Activated T-cell treated with anti-CD3 and anti-CD28 coated beads, Interleukin-2, amount 50 U/mL, for 24 hours (primary cell): ENCODE measurements around the gene AGPAT4.

Source experiments
- DNase-seq: peaks from one replicate; pipeline ENCODE4 v3.0.0-alpha.2; 2020
- H3K27ac Mint-ChIP-seq: 2 replicates; pipeline ENCODE4 v1.8.0; 2020; ENCODE audit warnings: mild to moderate bottlenecking, mixed read lengths
- H3K27me3 Mint-ChIP-seq: 2 replicates; pipeline ENCODE4 v1.8.0; 2020; ENCODE audit warnings: mixed read lengths
- H3K36me3 Mint-ChIP-seq: 2 replicates; pipeline ENCODE4 v1.8.0; 2020; ENCODE audit warnings: low read depth, mixed read lengths
- H3K4me1 Mint-ChIP-seq: 2 replicates; pipeline ENCODE4 v1.8.0; 2020; ENCODE audit warnings: low read depth, mixed read lengths
- H3K4me3 Mint-ChIP-seq: 2 replicates; pipeline ENCODE4 v1.8.0; 2020; ENCODE audit warnings: mild to moderate bottlenecking, moderate library complexity, mixed read lengths
- H3K9me3 Mint-ChIP-seq: 2 replicates; pipeline ENCODE4 v1.8.0; 2020; ENCODE audit warnings: mixed read lengths

Gene AGPAT4

DNA sequence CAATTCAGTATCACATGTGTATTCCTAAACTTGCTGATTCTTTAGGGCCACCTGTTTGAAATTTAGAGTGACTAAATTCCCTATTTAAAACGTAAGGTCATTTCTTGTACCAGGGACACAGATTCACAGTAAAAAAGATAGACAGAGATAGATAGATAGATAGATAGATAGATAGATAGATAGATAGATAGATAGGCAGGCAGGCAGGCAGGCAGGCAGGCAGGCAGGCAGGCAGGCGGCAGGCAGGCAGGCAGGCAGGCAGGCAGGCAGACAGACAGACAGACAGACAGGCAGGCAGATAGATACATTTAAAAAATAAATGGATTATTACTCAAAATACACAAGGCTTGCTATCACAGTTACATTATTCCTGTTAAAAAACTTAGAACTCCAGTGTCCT lies 54.2 kb downstream of the AGPAT4 start:
- Mint-ChIP-seq H3K9me3 (peaks cover 2% of the 10 kb centered on the region), H3K27me3 (no peaks in the 10 kb centered on the region), H3K27ac (no peak overlapping the region), H3K4me1 (peaks cover 4% of the 10 kb centered on the region), H3K36me3 (peaks cover 19% of the 10 kb centered on the region), H3K4me3 (no peak overlapping the region)
- no peak for DNase-seq

DNA sequence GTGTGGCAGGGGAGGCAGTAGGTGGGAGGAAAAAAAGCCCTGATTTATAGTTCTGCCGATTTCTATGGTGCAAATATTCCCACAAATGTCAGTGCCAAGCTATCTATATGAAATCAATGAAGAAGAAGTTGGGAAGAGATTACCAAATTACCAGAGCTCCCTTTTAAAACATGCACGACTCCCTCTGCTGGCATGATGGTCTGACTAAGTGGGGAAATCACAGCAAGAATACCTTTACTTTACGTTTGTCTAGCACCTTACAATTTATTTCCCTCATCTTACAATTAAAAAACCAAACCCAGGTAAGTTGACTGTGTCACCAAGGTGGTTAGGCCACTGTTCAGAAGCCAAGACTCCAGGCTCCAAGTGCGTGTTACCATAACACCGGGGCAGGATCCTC lies 55.6 kb downstream of the AGPAT4 start:
- DNase-seq, result no peak
- no peak overlapping the region for H3K27ac Mint-ChIP-seq
- H3K27me3 Mint-ChIP-seq, result no peaks in the 10 kb centered on the region
- no peaks in the 10 kb centered on the region for H3K4me1 Mint-ChIP-seq
- H3K4me3 Mint-ChIP-seq, result no peak overlapping the region
- peaks cover 24% of the 10 kb centered on the region for H3K36me3 Mint-ChIP-seq
- peaks cover 7% of the 10 kb centered on the region for H3K9me3 Mint-ChIP-seq

DNA sequence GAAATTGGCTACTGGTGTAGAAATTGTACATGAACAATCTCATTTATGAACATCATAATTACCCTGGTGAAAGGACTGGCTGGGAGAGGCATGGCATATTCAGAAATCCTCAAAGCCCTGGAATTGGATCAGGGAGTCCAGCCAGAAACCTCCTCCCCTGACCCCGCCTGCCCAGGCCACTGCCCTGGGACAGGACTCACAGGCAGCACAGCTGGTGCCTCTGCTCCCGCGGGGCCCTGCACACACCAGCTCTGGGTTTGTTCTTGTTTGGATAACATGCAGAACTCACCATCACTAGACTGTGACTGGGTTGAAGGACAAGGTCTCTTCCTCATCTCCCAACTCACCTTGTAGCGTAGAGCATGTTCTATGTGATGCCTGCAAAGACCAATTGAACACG lies 56.2 kb downstream of the AGPAT4 start:
- H3K27ac Mint-ChIP-seq, result no peak overlapping the region
- no peak overlapping the region for H3K4me3 Mint-ChIP-seq
- no peaks in the 10 kb centered on the region for H3K4me1 Mint-ChIP-seq
- H3K9me3 Mint-ChIP-seq, result peaks cover 7% of the 10 kb centered on the region
- H3K27me3 Mint-ChIP-seq, result no peaks in the 10 kb centered on the region
- no peak for DNase-seq
- H3K36me3 Mint-ChIP-seq, result peaks cover 24% of the 10 kb centered on the region

DNA sequence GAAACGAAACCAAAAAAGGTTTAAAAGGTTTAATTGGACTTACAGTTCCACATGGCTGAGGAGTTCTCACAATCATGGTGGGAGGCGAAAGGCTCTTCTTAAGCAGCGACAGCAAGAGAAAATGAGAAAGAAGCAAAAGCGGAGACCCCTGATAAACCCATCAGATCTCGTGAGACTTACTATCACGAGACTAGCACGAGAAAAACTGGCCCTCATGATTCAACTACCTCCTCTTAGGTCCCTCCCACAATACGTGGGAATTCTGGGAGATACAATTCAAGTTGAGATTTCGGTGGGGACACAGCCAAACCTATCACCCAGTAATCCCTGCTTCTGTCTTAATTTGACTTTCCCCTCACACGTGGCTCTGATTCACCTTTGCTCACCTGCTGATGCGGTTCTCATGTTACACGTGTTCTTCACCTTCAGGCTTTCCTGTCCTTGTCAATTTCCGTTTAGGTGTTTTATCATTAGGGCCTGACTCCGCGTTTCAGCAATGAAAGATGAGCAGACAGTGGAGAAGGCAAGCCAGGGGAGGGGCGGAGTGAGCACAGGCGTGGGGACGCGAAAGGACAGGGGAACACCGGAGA lies 57.1 kb downstream of the AGPAT4 start:
- no peaks in the 10 kb centered on the region for H3K4me1 Mint-ChIP-seq
- DNase-seq, result no peak
- peaks cover 28% of the 10 kb centered on the region for H3K36me3 Mint-ChIP-seq
- no peaks in the 10 kb centered on the region for H3K27me3 Mint-ChIP-seq
- no peak overlapping the region for H3K4me3 Mint-ChIP-seq
- H3K9me3 Mint-ChIP-seq, result peaks cover 8% of the 10 kb centered on the region
- H3K27ac Mint-ChIP-seq, result no peak overlapping the region

DNA sequence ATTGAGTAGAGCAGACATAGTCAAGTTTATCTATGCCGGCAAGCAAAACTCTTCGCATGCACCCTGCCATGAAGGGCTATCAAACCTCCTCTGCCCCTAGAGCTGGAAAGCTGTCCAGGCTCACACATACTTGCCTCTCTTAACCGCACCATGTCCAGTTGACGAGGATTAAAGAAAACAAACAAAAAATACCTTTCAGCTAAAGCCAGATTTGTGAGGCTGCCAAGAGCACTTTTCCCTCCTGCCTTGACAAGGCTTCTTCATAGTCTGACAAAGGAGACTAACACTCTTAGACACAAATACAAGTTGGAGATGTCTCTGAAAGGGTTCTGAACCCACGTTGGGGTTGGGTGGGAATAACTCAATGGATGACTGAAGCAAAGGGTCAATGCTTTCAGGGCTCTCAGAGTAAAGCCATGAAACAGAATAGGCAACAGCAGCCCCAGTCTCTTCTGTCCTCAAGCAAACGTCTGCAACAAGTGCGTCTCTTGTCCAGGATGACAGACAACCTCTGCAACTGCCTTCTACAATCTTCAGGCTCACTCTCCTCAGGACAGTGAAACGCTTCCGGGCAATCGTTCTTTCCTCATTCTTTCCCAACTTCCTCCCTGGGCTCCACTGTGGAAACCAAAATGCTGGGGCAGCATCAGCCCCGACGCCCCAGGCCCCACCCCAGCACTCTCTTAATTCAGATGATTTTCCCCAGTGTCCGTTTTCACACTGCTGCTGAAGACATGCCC lies 57.8 kb downstream of the AGPAT4 start:
- no peaks in the 10 kb centered on the region for H3K27me3 Mint-ChIP-seq
- H3K36me3 Mint-ChIP-seq, result peaks cover 30% of the 10 kb centered on the region
- DNase-seq, result no peak
- H3K27ac Mint-ChIP-seq, result no peak overlapping the region
- no peak overlapping the region for H3K4me3 Mint-ChIP-seq
- peaks cover 10% of the 10 kb centered on the region for H3K9me3 Mint-ChIP-seq
- no peaks in the 10 kb centered on the region for H3K4me1 Mint-ChIP-seq

DNA sequence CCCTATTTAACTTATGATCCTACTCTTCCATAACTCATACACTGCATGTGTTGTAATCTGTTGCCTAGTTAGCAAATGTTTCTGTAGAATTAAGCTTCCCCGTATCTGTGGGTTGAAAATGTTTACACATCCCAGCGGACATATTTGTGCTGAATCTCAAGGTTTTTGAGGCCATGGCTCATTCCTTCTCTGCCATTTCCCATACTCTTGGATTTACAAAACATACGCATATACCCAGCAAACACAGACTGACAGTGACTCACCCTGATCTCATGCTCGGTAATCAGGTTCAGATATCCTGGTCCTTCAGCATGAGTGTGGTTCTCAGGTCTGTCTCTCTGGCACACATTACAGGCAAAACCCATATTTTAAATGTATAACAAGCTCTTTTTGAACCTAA lies 58.7 kb downstream of the AGPAT4 start:
- no peak overlapping the region for H3K27ac Mint-ChIP-seq
- no peak for DNase-seq
- no peaks in the 10 kb centered on the region for H3K27me3 Mint-ChIP-seq
- H3K4me3 Mint-ChIP-seq, result no peak overlapping the region
- H3K36me3 Mint-ChIP-seq, result peaks cover 28% of the 10 kb centered on the region
- no peaks in the 10 kb centered on the region for H3K4me1 Mint-ChIP-seq
- H3K9me3 Mint-ChIP-seq, result peaks cover 10% of the 10 kb centered on the region

DNA sequence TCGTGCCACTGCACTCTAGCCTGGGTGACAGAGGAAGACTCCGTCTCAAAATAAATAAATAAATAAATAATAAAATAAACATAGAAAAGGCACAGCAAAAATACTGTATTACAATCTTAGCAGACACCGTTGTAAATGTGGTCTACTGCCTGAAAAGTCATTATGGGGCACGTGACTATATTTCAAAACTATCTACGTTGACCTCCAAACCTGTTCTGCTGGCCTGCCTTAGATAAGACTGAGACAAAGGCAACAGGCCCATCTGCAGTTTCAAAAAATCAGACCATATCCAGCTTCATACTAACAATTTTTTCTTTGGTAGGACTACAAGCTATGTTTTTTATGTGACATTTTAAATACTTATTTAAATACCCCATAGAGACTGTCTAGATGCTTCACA lies 59.1 kb downstream of the AGPAT4 start:
- Mint-ChIP-seq H3K27me3 (no peaks in the 10 kb centered on the region), H3K27ac (no peak overlapping the region), H3K36me3 (peaks cover 28% of the 10 kb centered on the region), H3K4me3 (no peak overlapping the region), H3K4me1 (no peaks in the 10 kb centered on the region), H3K9me3 (peaks cover 10% of the 10 kb centered on the region)
- no peak for DNase-seq

DNA sequence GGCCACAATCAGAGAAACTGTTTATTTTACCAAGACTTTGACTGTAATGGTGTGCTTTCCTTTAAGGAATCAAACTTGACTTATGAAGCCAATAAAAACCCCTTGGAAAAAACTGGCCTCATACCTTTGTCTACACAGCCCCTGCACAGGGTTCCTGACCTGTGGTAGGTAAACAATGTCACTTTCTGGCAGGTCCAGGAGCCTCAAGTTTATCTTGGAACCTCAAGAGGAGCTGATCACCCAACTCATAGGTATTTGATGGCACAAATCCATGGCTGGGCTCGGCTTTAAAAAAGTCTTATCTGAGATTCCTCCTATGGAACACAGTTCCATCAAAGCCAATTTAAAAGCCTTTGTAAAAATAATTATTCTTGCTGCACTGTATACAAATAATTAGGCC lies 61.0 kb downstream of the AGPAT4 start:
- Mint-ChIP-seq H3K4me1 (no peaks in the 10 kb centered on the region), H3K27ac (no peak overlapping the region), H3K9me3 (peaks cover 10% of the 10 kb centered on the region), H3K36me3 (peaks cover 28% of the 10 kb centered on the region), H3K4me3 (no peak overlapping the region), H3K27me3 (no peaks in the 10 kb centered on the region)
- DNase-seq, result no peak

DNA sequence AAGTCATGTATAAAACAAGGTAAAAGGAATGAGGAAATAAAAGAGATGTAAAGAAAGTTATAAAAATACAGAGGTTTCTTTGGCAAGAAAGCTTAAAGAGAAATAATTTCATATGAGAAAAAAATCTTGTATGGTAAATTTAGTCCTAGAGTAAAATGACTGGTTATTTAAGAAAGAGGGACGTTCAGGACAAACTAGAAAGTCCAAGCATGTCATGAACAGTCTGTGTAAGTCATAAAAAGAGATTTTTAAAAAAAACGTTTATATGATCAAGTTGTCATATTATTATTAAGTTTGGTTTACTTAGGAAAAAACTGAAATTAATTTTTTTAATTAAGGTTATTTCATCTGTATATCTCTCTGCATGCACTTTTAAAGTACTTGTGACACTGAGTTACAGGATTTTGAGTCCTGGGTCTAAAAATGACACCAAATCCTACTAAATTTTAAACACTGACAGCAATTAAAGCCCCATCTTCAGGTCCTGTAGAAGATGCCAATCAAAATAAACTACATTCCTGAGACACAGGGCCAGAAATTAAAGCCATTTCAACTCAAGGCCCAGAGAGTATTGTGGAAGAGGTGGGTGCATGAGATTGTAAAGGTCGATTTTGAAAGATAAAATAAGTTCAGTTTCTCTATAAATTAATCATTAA lies 62.4 kb downstream of the AGPAT4 start:
- DNase-seq, result no peak
- peaks cover 7% of the 10 kb centered on the region for H3K9me3 Mint-ChIP-seq
- no peaks in the 10 kb centered on the region for H3K4me1 Mint-ChIP-seq
- H3K36me3 Mint-ChIP-seq, result peaks cover 16% of the 10 kb centered on the region
- no peaks in the 10 kb centered on the region for H3K27me3 Mint-ChIP-seq
- H3K4me3 Mint-ChIP-seq, result no peak overlapping the region
- no peak overlapping the region for H3K27ac Mint-ChIP-seq

DNA sequence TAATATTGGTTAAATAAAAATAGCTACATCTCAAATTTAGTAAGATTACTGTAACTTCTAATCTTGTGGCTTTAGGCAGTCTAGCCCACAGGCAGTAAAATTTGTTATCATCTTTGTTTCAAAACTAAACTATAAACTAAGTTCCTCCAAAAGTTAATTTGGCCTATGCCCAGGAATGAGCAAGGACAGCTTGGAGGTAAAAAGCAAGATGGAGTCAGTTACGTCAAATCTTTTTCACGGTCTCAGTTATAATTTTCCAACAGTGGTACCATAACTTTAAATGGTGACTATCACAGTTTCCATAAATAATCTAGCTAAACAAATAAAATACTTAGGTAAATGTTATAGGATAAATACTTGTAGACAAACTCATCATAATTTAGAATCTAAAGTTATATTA lies 63.0 kb downstream of the AGPAT4 start:
- Mint-ChIP-seq H3K4me3 (no peak overlapping the region), H3K36me3 (peaks cover 11% of the 10 kb centered on the region), H3K27ac (no peak overlapping the region), H3K4me1 (no peaks in the 10 kb centered on the region), H3K9me3 (peaks cover 7% of the 10 kb centered on the region), H3K27me3 (no peaks in the 10 kb centered on the region)
- no peak for DNase-seq

DNA sequence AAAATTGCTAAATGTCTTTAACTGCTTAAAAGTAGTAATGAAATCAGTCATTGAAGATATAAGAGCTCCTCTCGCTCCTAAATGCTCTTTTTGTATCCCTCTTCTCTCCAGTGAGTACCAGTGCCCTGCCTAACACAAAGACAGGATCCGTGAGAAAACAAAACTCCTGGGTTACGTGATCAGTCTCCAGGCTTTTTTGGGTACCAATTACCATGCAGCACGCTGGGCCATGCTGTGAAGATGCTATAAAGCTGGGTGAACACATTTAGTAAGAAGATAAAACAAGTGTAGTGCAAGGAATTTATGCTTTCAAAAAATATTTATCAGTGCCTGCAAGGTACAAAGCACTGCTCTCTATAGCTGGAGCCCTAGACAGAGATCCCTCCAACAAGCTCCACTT lies 66.7 kb downstream of the AGPAT4 start:
- no peaks in the 10 kb centered on the region for H3K4me1 Mint-ChIP-seq

DNA sequence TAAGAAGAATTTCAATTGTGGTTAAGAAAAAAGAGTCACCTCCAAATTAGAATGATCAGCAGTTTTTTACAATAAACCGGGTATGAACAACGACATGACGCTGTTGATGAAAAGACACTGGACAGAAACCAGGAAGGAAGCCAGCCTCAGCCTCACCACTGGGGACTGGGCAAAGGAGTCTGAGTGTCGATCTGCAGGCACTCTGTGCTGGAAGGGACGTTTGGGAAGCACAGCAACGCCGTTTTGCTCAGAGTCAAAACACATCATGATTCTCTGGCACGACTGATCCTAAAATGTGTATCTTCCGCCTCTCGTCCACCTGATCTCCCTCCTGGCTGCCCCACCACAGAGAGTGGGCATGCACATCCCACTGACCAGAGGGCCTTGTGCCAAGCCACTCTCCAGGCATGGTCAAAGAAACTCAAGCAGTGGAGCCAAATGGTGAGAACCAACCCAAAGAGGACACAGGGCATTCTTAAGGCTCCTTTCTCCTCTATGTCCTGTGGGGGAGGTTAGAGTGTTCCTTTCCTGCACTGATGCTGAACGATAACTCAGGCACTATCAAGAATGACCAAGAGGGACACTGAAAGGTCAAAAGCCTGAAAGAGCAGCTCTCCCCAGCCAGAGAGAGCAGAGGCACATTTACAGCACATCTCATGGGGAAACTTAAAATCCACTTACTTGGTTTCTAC lies 68.8 kb downstream of the AGPAT4 start:
- no peak for DNase-seq
- no peak overlapping the region for H3K4me3 Mint-ChIP-seq
- no peak overlapping the region for H3K27ac Mint-ChIP-seq
- H3K27me3 Mint-ChIP-seq, result no peaks in the 10 kb centered on the region
- H3K4me1 Mint-ChIP-seq, result no peaks in the 10 kb centered on the region
- no peaks in the 10 kb centered on the region for H3K36me3 Mint-ChIP-seq
- H3K9me3 Mint-ChIP-seq, result no peaks in the 10 kb centered on the region

More for the DNA sequence above, 66.7 kb downstream of the AGPAT4 start:
- H3K9me3 Mint-ChIP-seq, result peaks cover 3% of the 10 kb centered on the region
- H3K36me3 Mint-ChIP-seq, result peaks cover 6% of the 10 kb centered on the region
- H3K4me3 Mint-ChIP-seq, result no peak overlapping the region
- no peaks in the 10 kb centered on the region for H3K27me3 Mint-ChIP-seq
- no peak overlapping the region for H3K27ac Mint-ChIP-seq
- DNase-seq, result no peak

DNA sequence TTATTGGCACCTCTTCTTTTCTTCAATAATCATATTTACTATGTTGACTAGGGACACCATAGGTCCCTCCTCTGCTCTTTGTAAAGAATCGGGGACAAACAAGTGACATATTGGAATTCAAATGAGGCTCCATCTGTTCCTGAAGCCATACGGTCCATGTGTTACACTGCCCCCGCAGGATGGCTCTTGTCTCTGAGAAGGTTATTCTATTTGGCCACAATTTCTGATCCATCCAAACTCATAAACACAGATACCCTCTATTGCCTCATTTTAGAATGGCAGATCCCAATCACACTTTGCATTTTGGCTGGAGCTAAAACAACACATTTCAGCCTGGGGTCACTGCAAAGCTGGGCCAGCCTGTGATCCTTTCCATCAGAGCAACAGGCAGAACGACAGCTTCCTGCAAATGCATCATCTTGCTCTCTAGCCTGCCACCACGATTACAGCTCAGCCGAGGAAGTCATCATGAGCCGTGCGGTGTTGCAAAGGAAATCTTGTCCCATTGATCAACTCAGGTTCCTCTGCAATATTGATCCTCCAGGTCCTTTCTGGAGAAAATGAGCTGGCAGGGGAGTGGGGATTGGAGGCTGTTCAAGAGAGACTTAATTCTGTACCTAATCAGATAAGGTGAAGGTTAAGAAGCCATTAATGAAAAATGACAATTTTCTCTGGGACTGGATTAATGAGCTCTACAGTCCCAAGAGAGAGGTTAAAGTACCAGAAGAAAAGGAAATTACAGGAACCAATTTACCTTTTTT lies 73.1 kb downstream of the AGPAT4 start:
- Mint-ChIP-seq H3K36me3 (no peaks in the 10 kb centered on the region), H3K9me3 (no peaks in the 10 kb centered on the region), H3K4me1 (no peaks in the 10 kb centered on the region), H3K27me3 (no peaks in the 10 kb centered on the region), H3K4me3 (no peak overlapping the region), H3K27ac (no peak overlapping the region)
- no peak for DNase-seq

DNA sequence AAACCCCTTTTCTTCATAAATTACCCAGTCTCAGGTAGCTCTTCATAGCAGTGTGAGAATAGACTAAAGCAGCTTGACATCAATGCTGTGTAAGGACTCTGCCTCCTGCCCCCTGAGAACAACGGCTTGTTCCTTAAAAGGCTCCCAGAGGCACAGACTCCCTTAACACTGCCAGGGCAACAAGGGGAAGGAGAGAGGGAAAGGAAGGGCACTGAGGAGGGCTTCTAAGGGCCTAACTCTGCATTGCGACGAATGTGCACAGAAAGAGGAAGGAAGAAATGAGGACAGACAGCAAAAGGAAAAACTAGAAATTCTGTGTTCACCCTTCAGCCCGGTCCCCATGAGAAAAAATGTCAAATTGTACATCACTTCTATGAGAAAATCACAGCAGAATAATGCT lies 74.0 kb downstream of the AGPAT4 start:
- no peak overlapping the region for H3K4me3 Mint-ChIP-seq
- H3K4me1 Mint-ChIP-seq, result no peaks in the 10 kb centered on the region
- no peaks in the 10 kb centered on the region for H3K36me3 Mint-ChIP-seq
- H3K27me3 Mint-ChIP-seq, result no peaks in the 10 kb centered on the region
- no peak overlapping the region for H3K27ac Mint-ChIP-seq
- DNase-seq, result no peak
- no peaks in the 10 kb centered on the region for H3K9me3 Mint-ChIP-seq
